WTC11 (cell line): ENCODE measurements around the gene NRP2.

Source experiments
- CREB1 ChIP-seq: sonication (generic); formaldehyde crosslinking; IDR thresholded peaks from 2 replicates; pipeline ENCODE4 v1.8.0; 2023; ENCODE audit warnings: mild to moderate bottlenecking, missing genetic modification reagents
- FOXJ3 ChIP-seq: sonication (generic); formaldehyde crosslinking; IDR thresholded peaks from 2 replicates; pipeline ENCODE4 v1.9.0; 2021; ENCODE audit warnings: missing genetic modification reagents, mild to moderate bottlenecking, borderline replicate concordance
- JUN ChIP-seq: sonication (generic); formaldehyde crosslinking; IDR thresholded peaks from 2 replicates; pipeline ENCODE4 v1.8.0; 2023; ENCODE audit warnings: mild to moderate bottlenecking, missing genetic modification reagents
- NFE2L1 ChIP-seq: sonication (generic); formaldehyde crosslinking; IDR thresholded peaks from 2 replicates; pipeline ENCODE4 v1.8.1; 2023; ENCODE audit warnings: missing genetic modification reagents
- ZNF263 ChIP-seq: sonication (generic); formaldehyde crosslinking; IDR thresholded peaks from 2 replicates; pipeline ENCODE4 v1.8.1; 2022; ENCODE audit warnings: low read depth, mild to moderate bottlenecking, moderate library complexity, missing genetic modification reagents
- TF ChIP-seq, protein P1 (sequence below): fragments of 200-600 bp; IDR thresholded peaks from 2 replicates; pipeline ENCODE4 v1.8.0; 2022; ENCODE audit warnings: antibody characterized with exemption

DNA sequence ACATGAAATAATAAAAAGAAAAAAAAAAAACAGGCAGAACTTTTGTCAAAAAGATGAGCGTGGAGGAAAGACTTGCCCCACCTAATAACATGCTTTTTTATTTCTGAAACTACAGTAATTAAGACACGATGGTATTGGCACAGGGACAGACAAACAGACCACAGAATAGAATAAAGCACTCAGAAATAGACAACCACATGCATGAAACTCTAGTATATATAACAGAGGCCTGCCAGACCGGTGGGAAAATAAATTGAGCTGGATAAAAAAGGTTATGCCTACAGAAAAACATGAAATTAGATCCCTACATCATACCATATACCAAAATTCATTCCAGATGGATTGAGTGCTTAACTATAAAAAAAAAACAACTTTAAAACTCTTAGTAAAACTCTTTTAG, 163.1 kb downstream of the NRP2 start:
- no peak for TF ChIP-seq FOXJ3 (CRISPR knock-in tag)
- no peak for TF ChIP-seq JUN
- TF ChIP-seq, protein P1, sequence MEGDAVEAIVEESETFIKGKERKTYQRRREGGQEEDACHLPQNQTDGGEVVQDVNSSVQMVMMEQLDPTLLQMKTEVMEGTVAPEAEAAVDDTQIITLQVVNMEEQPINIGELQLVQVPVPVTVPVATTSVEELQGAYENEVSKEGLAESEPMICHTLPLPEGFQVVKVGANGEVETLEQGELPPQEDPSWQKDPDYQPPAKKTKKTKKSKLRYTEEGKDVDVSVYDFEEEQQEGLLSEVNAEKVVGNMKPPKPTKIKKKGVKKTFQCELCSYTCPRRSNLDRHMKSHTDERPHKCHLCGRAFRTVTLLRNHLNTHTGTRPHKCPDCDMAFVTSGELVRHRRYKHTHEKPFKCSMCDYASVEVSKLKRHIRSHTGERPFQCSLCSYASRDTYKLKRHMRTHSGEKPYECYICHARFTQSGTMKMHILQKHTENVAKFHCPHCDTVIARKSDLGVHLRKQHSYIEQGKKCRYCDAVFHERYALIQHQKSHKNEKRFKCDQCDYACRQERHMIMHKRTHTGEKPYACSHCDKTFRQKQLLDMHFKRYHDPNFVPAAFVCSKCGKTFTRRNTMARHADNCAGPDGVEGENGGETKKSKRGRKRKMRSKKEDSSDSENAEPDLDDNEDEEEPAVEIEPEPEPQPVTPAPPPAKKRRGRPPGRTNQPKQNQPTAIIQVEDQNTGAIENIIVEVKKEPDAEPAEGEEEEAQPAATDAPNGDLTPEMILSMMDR: no peak
- TF ChIP-seq CREB1 (CRISPR knock-in tag): no peak
- no peak for TF ChIP-seq NFE2L1
- no peak for TF ChIP-seq ZNF263 (CRISPR knock-in tag)
